ENCODE data around the gene PTPRN2. TPM values are rescaled to one million over a fixed set of nuclear protein-coding genes. Genes with fewer than 3 reads are reported as not detected.

The PTPRN2 gene
- total and polyA plus RNA-seq, 7 donors: 0.47 to 0.82 (median 0.51) TPM

GRCh38 chr7:158488181-158488971 is 99.2 kb downstream of the PTPRN2 start:
- H3K27ac ChIP-seq: no peak overlapping the region
- no peaks in the 10 kb centered on the region for H3K36me3 ChIP-seq (ENCODE audit: insufficient read depth in 1 of 2, low read depth in 1 of 2)
- no peaks in the 10 kb centered on the region for H3K4me1 ChIP-seq
- no peak for ATAC-seq
- H3K27me3 ChIP-seq (ENCODE audit: insufficient read depth in 3 of 3, low read length in 2 of 3): peaks cover 0 to 8% (median 0%) of the 10 kb centered on the region in 3 donors
- no peak for DNase-seq
- WGBS, 3 donors: 83 to 86% (median 84%) methylated on average over 39 to 42 of the region's 42 CpGs
- no peaks in the 10 kb centered on the region for H3K9me3 ChIP-seq
- no peak for TF ChIP-seq CTCF (IDR thresholded peaks at IDR 0.05)
- H3K4me3 ChIP-seq: no peak overlapping the region
- intact Hi-C loops (cut with DNase I): no loop called here

DNA sequence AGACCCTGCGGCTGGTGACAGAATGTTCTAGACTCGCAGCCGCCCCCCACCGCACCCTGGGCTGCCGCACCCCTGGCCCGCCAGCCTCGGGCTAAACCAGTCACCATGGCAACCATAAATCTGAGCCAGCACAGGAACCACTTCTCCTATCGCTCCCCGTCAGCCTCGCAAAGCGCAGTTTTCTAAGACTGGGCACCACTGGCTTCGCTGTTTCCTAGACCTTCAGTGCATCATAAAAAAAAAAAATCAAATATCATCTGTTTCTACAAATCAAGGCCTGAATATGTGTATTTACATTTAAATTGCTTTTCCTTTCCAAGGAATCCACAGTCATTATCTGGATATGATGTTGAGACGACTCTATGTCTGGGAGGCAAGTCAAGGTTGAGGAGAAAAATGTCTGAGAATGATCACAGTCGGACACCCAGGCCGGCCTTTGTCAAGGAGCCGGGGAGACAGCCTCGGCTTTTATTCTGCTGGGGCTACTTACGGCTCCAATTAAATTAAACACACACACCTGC is 99.9 kb downstream of the PTPRN2 start:
- intact Hi-C loops (cut with DNase I): no loop called here
- Histone ChIP-seq H3K9me3 (no peaks in the 10 kb centered on the region), H3K27me3 (ENCODE audit: insufficient read depth in 3 of 3, low read length in 2 of 3) (peaks cover 0 to 8% (median 0%) of the 10 kb centered on the region in 3 donors), H3K4me1 (no peaks in the 10 kb centered on the region), H3K27ac (no peak overlapping the region), H3K4me3 (no peak overlapping the region), H3K36me3 (ENCODE audit: insufficient read depth in 1 of 2, low read depth in 1 of 2) (no peaks in the 10 kb centered on the region)
- DNase-seq: no peak
- no peak for TF ChIP-seq CTCF (IDR thresholded peaks at IDR 0.05)
- 65 to 72% (median 70%) methylated on average over 18 of the region's 18 CpGs for WGBS, 3 donors
- ATAC-seq: no peak

GRCh38 chr7:158486919-158487318 is 100.7 kb downstream of the PTPRN2 start:
- no peak overlapping the region for H3K27ac ChIP-seq
- ATAC-seq (no peak), DNase-seq (no peak)
- H3K4me3 ChIP-seq: no peak overlapping the region
- peaks cover 0 to 7% (median 0%) of the 10 kb centered on the region in 3 donors for H3K27me3 ChIP-seq (ENCODE audit: insufficient read depth in 3 of 3, low read length in 2 of 3)
- intact Hi-C loops (cut with DNase I): no loop called here
- H3K9me3 ChIP-seq: no peaks in the 10 kb centered on the region
- no peaks in the 10 kb centered on the region for H3K36me3 ChIP-seq (ENCODE audit: insufficient read depth in 1 of 2, low read depth in 1 of 2)
- no peaks in the 10 kb centered on the region for H3K4me1 ChIP-seq
- no peak for TF ChIP-seq CTCF (IDR thresholded peaks at IDR 0.05)
- 92 to 96% (median 92%) methylated on average over 8 of the region's 8 CpGs for WGBS, 3 donors

GRCh38 chr7:158484801-158485531 is 102.7 kb downstream of the PTPRN2 start:
- WGBS, 3 donors: 85 to 87% (median 86%) methylated on average over 25 to 49 of the region's 50 CpGs
- no peak for DNase-seq
- no peaks in the 10 kb centered on the region for H3K9me3 ChIP-seq
- H3K27ac ChIP-seq: no peak overlapping the region
- peaks cover 0 to 3% (median 0%) of the 10 kb centered on the region in 3 donors for H3K27me3 ChIP-seq (ENCODE audit: insufficient read depth in 3 of 3, low read length in 2 of 3)
- no peak for TF ChIP-seq CTCF (IDR thresholded peaks at IDR 0.05)
- no peak for ATAC-seq
- intact Hi-C loops (cut with DNase I): no loop called here
- H3K36me3 ChIP-seq (ENCODE audit: insufficient read depth in 1 of 2, low read depth in 1 of 2): no peaks in the 10 kb centered on the region
- H3K4me1 ChIP-seq: no peaks in the 10 kb centered on the region
- H3K4me3 ChIP-seq: no peak overlapping the region

Data from psoas muscle (tissue), 8 donors.